ENCODE data around the gene PTPN4. TPM values are rescaled to one million over a fixed set of nuclear protein-coding genes. Genes with fewer than 3 reads are reported as not detected.

Gene PTPN4
- total and polyA plus RNA-seq, 2 of the 8 experiments (the other 6 are each of a cell fraction or from before 2014, with no cell fraction given), result 28.5 to 105 TPM

GRCh38 chr2:119814216-119814615 is 54.5 kb downstream of the PTPN4 start (continued):
- TF ChIP-seq CHD7 (IDR thresholded peaks at IDR 0.05; ENCODE audit: insufficient replicate concordance, low read length) (no peak), BCL11A (IDR thresholded peaks at IDR 0.05; ENCODE audit: low read depth in 2 of 2, low read length in 2 of 2) (no peak), USF2 (IDR thresholded peaks at IDR 0.05; ENCODE audit: low read length) (no peak), GTF2F1 (IDR thresholded peaks at IDR 0.05; ENCODE audit: borderline replicate concordance, low read depth, low read length) (no peak), EP300 (IDR thresholded peaks at IDR 0.05; ENCODE audit: borderline replicate concordance in 1 of 2, low read depth in 2 of 2, low read length in 2 of 2) (no peak), CEBPB (IDR thresholded peaks at IDR 0.05; ENCODE audit: low read depth, low read length) (no peak), KDM1A (IDR thresholded peaks at IDR 0.05; ENCODE audit: borderline replicate concordance, low read length) (no peak), ATF3 (IDR thresholded peaks at IDR 0.05; ENCODE audit: insufficient read depth, low read depth, low read length) (no peak), SUZ12 (IDR thresholded peaks at IDR 0.05; ENCODE audit: low read length) (no peak), MAFK (IDR thresholded peaks at IDR 0.05; ENCODE audit: low read depth, low read length) (no peak)

Data from H1 (cell line).